Bronchial epithelial cell (primary cell): ENCODE data around the gene KIAA0513. TPM values are rescaled to one million over a fixed set of nuclear protein-coding genes. Genes with fewer than 3 reads are reported as not detected.

Source experiments
- DNase-seq: peaks from one replicate; pipeline ENCODE4 v3.0.0-alpha.2; 2010; ENCODE audit warnings: low read depth
- FAIRE-seq: peaks from 2 replicates; lab custom pipeline; 2011; peaks lifted over from hg19 to GRCh38; lab: Jason Lieb, UNC
- H3K27me3 ChIP-seq: 2 replicates; pipeline ENCODE4 v1.5.1; 2011; ENCODE audit warnings: low read length; ENCODE audit not compliant: control insufficient read depth, insufficient read depth
- H3K36me3 ChIP-seq: 2 replicates; pipeline ENCODE4 v1.5.1; 2011; ENCODE audit warnings: low read length; ENCODE audit not compliant: control insufficient read depth, insufficient read depth
- H3K4me3 ChIP-seq: 2 replicates; pipeline ENCODE4 v1.5.1; 2011; ENCODE audit warnings: mild to moderate bottlenecking, low read depth, low read length, control low read depth
- CTCF ChIP-seq: IDR thresholded peaks from 2 replicates; pipeline ENCODE4 v1.5.1; 2011; ENCODE audit warnings: mild to moderate bottlenecking, moderate library complexity, low read length, control low read depth, inconsistent platforms; ENCODE audit not compliant: insufficient read depth, severe bottlenecking
- total RNA-seq: library from RNA; depleted of rRNA; stranded (reverse); fragments of >200 nt; gene quantifications from 2 replicates; pipeline ENCODE4 v1.2.1, GENCODE V29; 2014

KIAA0513 gene
- total RNA-seq, 1 donor from 2014 or later = 7.1 TPM

GRCh38 chr16:85140455-85141012 is 112.9 kb downstream of the KIAA0513 start:
- FAIRE-seq (no peak), DNase-seq (no peak)
- Histone ChIP-seq H3K36me3 (no peaks in the 10 kb centered on the region), H3K4me3 (no peak overlapping the region), H3K27me3 (peaks cover 10% of the 10 kb centered on the region)
- TF ChIP-seq CTCF = no peak

GRCh38 chr16:85141491-85142128 is 114.0 kb downstream of the KIAA0513 start:
- DNase-seq (no peak), FAIRE-seq (no peak)
- TF ChIP-seq CTCF = no peak
- H3K27me3 ChIP-seq = peaks cover 10% of the 10 kb centered on the region
- no peak overlapping the region for H3K4me3 ChIP-seq
- no peaks in the 10 kb centered on the region for H3K36me3 ChIP-seq

GRCh38 chr16:85142129-85142513 is 114.5 kb downstream of the KIAA0513 start:
- FAIRE-seq (no peak), DNase-seq (no peak)
- H3K36me3 ChIP-seq = no peaks in the 10 kb centered on the region
- H3K4me3 ChIP-seq = no peak overlapping the region
- TF ChIP-seq CTCF = no peak
- peaks cover 10% of the 10 kb centered on the region for H3K27me3 ChIP-seq

GRCh38 chr16:85142771-85143211 is 115.2 kb downstream of the KIAA0513 start:
- no peak for FAIRE-seq
- no peak for TF ChIP-seq CTCF
- no peak overlapping the region for H3K4me3 ChIP-seq
- DNase-seq = no peak
- H3K36me3 ChIP-seq = no peaks in the 10 kb centered on the region
- peaks cover 10% of the 10 kb centered on the region for H3K27me3 ChIP-seq

Other genes with a start within 250 kb of the KIAA0513 start
- gene CRISPLD2, start 207.8 kb upstream of the KIAA0513 start, total RNA-seq = 0.26 and 0.53 TPM in 2 replicates
- 59.1 and 68.7 TPM in 2 replicates for gene ZDHHC7, start 16.3 kb upstream of the KIAA0513 start, total RNA-seq
- not detected in 2 replicates for gene CIBAR2, start 84.7 kb downstream of the KIAA0513 start, total RNA-seq